ENCODE results near the gene RAB13. TPM values are rescaled to one million over a fixed set of nuclear protein-coding genes. Genes with fewer than 3 reads are reported as not detected.

The RAB13 gene
- total and polyA plus RNA-seq, 12 donors = 42.9 to 114 (median 58.1) TPM

DNA sequence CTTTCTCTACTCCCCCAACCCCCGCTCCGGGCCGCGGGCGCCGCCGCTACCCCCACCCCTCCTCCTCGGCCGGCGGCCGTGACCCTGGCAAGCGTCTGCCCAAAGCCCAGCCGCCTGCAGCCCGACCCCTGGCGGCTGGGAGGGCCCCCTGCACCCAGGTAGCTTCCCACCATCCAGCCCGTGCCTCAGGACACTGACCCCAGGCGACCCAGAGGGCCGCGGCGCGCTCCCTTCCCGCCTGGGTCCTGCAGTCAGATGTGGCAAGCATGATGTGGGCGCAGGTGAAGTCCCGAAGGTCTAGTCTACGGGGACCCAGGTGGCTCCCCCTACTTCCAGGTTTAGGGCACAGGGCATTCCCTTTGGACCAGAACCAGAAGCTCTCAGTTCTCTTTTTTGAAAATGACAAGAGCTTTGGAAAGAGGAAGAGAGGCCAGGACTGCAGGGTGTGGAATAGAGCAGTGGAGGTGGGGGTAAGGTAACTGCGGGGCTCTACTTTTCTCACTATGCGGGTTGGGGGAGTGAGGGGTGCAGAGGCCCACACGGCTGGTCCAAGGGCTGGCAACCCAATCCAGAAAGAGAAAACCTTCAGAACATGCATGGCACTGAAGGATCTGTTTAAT lies 39.4 kb downstream of the RAB13 start, which contains the start of gene DENND4B:
Gene DENND4B (minus strand): TSS at position 97 of the 620 bp plus-strand sequence. CDS start 2,344 bp downstream, outside the sequence.
- intact Hi-C loops (cut with DNase I) = loop anchor here in 5 of 10 donors (1.0 to 10.0 kb wide), 6 partner anchors 122 to 152 kb away; no protein-coding TSS in a partner anchor
- H3K4me3 ChIP-seq = peak within 1 kb of the TSS; percentile 65 to 99 (median 91)
- DNase-seq (peak; percentile 83 to 87), ATAC-seq (peak; percentile 73 to 86 (median 78))
- H3K36me3 ChIP-seq = peaks cover 0 to 67% (median 35%) of the 10 kb centered on the region in 9 donors
- peak; percentile 89 to 98 (median 94) for TF ChIP-seq CTCF (IDR thresholded peaks at IDR 0.05)
- WGBS, 2 donors = 10% methylated on average over 27 of the region's 28 CpGs
- peak within 1 kb of the TSS; percentile 97 to 100 (median 100) for H3K27ac ChIP-seq
- H3K27me3 ChIP-seq = no peaks in the 10 kb centered on the region
- H3K9me3 ChIP-seq = no peaks in the 10 kb centered on the region
- peaks cover 5 to 44% (median 30%) of the 10 kb centered on the region in 9 donors for H3K4me1 ChIP-seq

DNA sequence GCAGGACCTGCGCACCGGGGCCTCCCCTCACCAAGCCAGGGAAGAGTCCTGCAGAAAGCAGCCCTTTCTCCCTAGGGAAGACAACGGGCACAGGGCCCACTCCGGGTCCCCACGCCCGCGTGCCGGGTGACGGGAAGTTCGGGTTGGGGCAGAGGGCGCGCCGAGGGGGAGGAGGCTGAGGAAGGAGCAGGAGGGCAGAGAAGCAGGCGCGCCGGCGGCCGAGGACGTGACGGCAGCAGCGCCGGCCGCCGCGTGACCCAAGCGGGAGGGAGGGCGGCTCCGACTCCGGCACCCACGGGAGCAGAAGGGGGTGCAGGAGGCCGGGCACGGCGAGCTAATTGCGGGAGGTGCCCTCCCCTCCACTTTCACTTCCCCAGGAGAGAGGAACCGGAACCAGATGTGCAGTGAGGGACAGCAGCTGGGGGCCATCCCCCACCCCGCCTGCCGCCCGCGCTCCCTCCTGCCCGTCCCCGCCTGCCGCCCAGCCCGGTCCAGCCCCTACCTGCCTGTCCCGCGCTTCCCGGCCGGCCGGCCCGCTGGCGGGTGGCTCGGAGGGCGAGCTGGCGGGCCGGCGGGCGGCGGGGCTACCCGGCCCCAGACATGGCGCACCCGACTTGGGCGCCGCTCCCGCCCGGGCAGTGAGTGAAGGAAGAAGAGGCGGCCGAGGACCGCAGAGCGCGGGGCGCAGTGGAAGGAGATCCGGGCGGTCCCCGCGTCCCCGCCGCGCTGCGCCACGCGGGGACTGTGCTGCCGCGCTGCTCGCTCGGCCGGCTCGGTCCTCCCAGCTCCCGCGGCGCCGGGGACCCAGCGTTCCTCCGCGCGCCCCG lies 40.1 kb downstream of the RAB13 start:
- intact Hi-C loops (cut with DNase I) = loop anchor here in 6 of 10 donors (1.0 to 10.0 kb wide), 7 partner anchors 23 to 151 kb away; partner anchors contain the start of gene GATAD2B (in 3 of the 6)
- peak; percentile 89 to 91 for DNase-seq
- H3K9me3 ChIP-seq = no peaks in the 10 kb centered on the region
- peaks cover 0 to 67% (median 29%) of the 10 kb centered on the region in 9 donors for H3K36me3 ChIP-seq
- no peak for TF ChIP-seq CTCF (IDR thresholded peaks at IDR 0.05)
- H3K27ac ChIP-seq = peak overlapping the region; percentile 97 to 100 (median 100)
- WGBS, 2 donors = 1% methylated on average over 52 to 95 of the region's 95 CpGs
- no peaks in the 10 kb centered on the region for H3K27me3 ChIP-seq
- ATAC-seq = peak; percentile 81 to 88 (median 86)
- H3K4me1 ChIP-seq = peaks cover 5 to 44% (median 30%) of the 10 kb centered on the region in 9 donors
- H3K4me3 ChIP-seq = peak overlapping the region; percentile 65 to 99 (median 91)

DNA sequence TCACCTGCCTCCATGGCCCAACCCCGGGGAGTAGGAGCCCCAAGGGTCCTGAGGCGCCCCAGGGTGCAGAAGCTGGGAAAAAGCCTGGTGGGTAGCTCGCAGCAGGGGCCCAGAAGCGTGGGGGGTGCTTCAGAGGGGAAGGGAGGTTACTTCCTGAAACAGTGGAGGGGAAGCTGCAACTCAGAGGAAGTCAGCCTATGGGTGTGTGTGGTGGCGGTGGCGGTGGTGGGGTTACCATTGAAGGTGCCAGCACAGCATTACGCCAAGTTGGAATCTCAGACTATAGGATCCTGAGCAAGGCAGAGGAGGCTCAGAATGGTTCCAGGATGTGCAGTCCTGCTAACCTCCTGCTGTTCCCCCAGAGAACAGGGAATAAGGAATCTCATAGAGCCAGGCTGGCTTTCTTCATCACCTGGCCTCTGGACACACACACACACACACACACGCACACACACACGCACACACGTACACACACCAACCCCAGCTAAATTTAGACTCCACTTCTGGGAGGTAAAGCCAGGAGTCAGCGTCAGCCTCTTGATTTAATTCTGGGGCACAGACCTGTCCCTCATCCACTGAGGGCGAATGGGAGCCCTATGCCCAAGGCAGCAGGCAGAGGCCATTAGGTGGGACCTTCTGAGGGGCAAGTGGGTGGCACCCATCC lies 40.9 kb downstream of the RAB13 start:
- peak overlapping the region; percentile 97 to 100 (median 100) for H3K27ac ChIP-seq
- intact Hi-C loops (cut with DNase I) = loop anchor here in 6 of 10 donors (2.0 to 10.0 kb wide), 6 partner anchors 22 to 150 kb away; partner anchors contain the start of gene GATAD2B (in 3 of the 6)
- DNase-seq = peak; percentile 65 to 86
- H3K4me1 ChIP-seq = peaks cover 5 to 44% (median 30%) of the 10 kb centered on the region in 9 donors
- no peak for TF ChIP-seq CTCF (IDR thresholded peaks at IDR 0.05)
- no peaks in the 10 kb centered on the region for H3K9me3 ChIP-seq
- ATAC-seq = peak; percentile 35 to 82 (median 72)
- H3K36me3 ChIP-seq = peaks cover 0 to 67% (median 25%) of the 10 kb centered on the region in 9 donors
- WGBS, 2 donors = 25 to 27% methylated on average over 12 of the region's 12 CpGs
- H3K4me3 ChIP-seq = peak overlapping the region; percentile 65 to 99 (median 91)
- H3K27me3 ChIP-seq = no peaks in the 10 kb centered on the region

Measured in heart right ventricle (tissue), 16 donors.